Adrenal gland (tissue), 12 donors: Measurements from ENCODE around the gene AGR2. TPM values are rescaled to one million over a fixed set of nuclear protein-coding genes. Genes with fewer than 3 reads are reported as not detected.

Experiments
- DNase-seq, 7 donors: peaks; one replicate each; pipeline ENCODE4 v3.0.0-alpha.2; 2019 to 2020
- H3K27ac ChIP-seq, 5 donors: fragments of 200-600 bp; sonication (generic) in 4 of 5; 1 replicate in 3 of 5; 2 replicates in 2 of 5; pipeline versions ENCODE4 v1.5.1 to v1.8.0; 2016 to 2020; ENCODE audit warnings: mild to moderate bottlenecking in 1 of 5
- H3K27me3 ChIP-seq: fragments of 200-600 bp; 2 replicates; pipeline ENCODE4 v1.8.0; 2021
- H3K36me3 ChIP-seq, 2 donors: fragments of 200-600 bp; replicated peaks in 1 of 2; 1 replicate in 1 of 2; 2 replicates in 1 of 2; pipeline versions ENCODE4 v1.5.1 to v1.8.0; 2018 to 2022
- H3K4me1 ChIP-seq, 2 donors: fragments of 200-600 bp; replicated peaks in 1 of 2; 1 replicate in 1 of 2; 2 replicates in 1 of 2; pipeline versions ENCODE4 v1.5.1 to v1.8.0; 2018 to 2021
- H3K4me3 ChIP-seq, 4 donors: fragments of 200-600 bp; sonication (generic) in 3 of 4; one replicate each; pipeline ENCODE4 v1.5.1; 2016 to 2018
- H3K9me3 ChIP-seq, 3 donors: fragments of 200-600 bp; sonication (generic) in 1 of 3; replicated peaks in 1 of 3; 1 replicate in 2 of 3; 2 replicates in 1 of 3; pipeline versions ENCODE4 v1.5.1 to v1.8.0; 2016 to 2021
- CTCF ChIP-seq, 6 experiments: fragments of 450-650 bp in 4 of 6; fragments of 200-600 bp in 2 of 6; sonication (generic) in 1 of 6; IDR thresholded peaks; 1 replicate in 5 of 6; 2 replicates in 1 of 6; pipeline versions ENCODE4 v1.5.1 to v1.8.0; 2016 to 2021; ENCODE audit warnings: antibody characterized with exemption in 6 of 6, mild to moderate bottlenecking in 2 of 6, moderate library complexity in 1 of 6
- POLR2A ChIP-seq, 2 donors: fragments of 450-650 bp; IDR thresholded peaks; one replicate each; pipeline ENCODE4 v1.6.1; 2017; ENCODE audit warnings: antibody characterized with exemption in 2 of 2, mild to moderate bottlenecking in 2 of 2, moderate library complexity in 1 of 2
- WGBS, 4 donors: extraction: QIAGEN DNeasy Blood & Tissue Kit in 2 of 4; methylation state at CpG; one replicate each; pipeline versions ENCODE4 v1.1.5 to v1.1.7; 2013 to 2017; 5-methylcytosine and 5-hydroxymethylcytosine counted together
- intact Hi-C, 2 donors: fragments of 100-400 bp; cut with DNase I; formaldehyde crosslinking; loops; one replicate each; pipeline versions ENCODE4 v1.14.1 to v1.15.0; 2022 to 2023
- polyA plus RNA-seq, 3 donors: library from polyadenylated mRNA; stranded (reverse); fragments of 200-250 nt in 2 of 3; fragments of 350-450 nt in 1 of 3; fragmentation: Illumina TruSeq in 1 of 3; extraction: RNeasy Lipid Tissue Mini Kit (QIAGEN cat#74804) in 1 of 3; gene quantifications; one replicate each; pipeline ENCODE4 v1.2.3, GENCODE V29; 2013 to 2014
- total RNA-seq, 9 donors: library from RNA; depleted of rRNA in 4 of 9; stranded (reverse); fragments of >200 nt in 4 of 9; fragments of 120-200 nt in 1 of 9; fragmentation: NEBNext Ultra II Directional in 1 of 9; extraction: Animal tissue kit (Norgen Biotek cat#: 25700) in 1 of 9; gene quantifications; one replicate each; pipeline versions ENCODE4 v1.1.0 to v1.2.4, GENCODE V29; 2013 to 2023
- donor health status: healthy with polysubstance abuse.
- donor health status: Bipolar disorder and iron deficiency.
- donor health status: DM: yes; HTN: yes; CAD: no.
- donor health status: DM: no; HTN: no; CAD: no.
- donor health status: DM: no; HTN: no; CAD: no.
- donor health status: DM: yes; HTN: yes; CAD: no.

The AGR2 gene
- total and polyA plus RNA-seq, 12 donors, result 0.13 to 4.3 (median 1.3) TPM; not detected in 7

GRCh38 chr7:16791905-16792698 is 12.7 kb downstream of the AGR2 start:
- WGBS, 4 donors, result 46 to 56% (median 51%) methylated on average over 5 of the region's 5 CpGs
- Histone ChIP-seq H3K36me3 (no peaks in the 10 kb centered on the region), H3K4me1 (no peaks in the 10 kb centered on the region), H3K27me3 (no peaks in the 10 kb centered on the region), H3K4me3 (no peak overlapping the region), H3K9me3 (no peaks in the 10 kb centered on the region), H3K27ac (peak overlapping the region in 1 of 5 donors; percentile 8)
- DNase-seq, result peak in 3 of 7 donors; percentile 22 to 35 (median 27)
- TF ChIP-seq POLR2A (IDR thresholded peaks at IDR 0.05) (no peak), CTCF (IDR thresholded peaks at IDR 0.05) (no peak)
- intact Hi-C loops, result no loop called here

GRCh38 chr7:16791071-16791470 is 13.7 kb downstream of the AGR2 start:
- Histone ChIP-seq H3K4me3 (no peak overlapping the region), H3K36me3 (no peaks in the 10 kb centered on the region), H3K4me1 (no peaks in the 10 kb centered on the region), H3K27ac (no peak overlapping the region), H3K9me3 (no peaks in the 10 kb centered on the region), H3K27me3 (no peaks in the 10 kb centered on the region)
- no peak for DNase-seq
- TF ChIP-seq CTCF (IDR thresholded peaks at IDR 0.05), result no peak
- no peak for TF ChIP-seq POLR2A (IDR thresholded peaks at IDR 0.05)
- intact Hi-C loops, result no loop called here
- 31 to 55% (median 41%) methylated on average over 1 of the region's 1 CpG for WGBS, 4 donors

GRCh38 chr7:16787127-16787526 is 17.7 kb downstream of the AGR2 start:
- no peaks in the 10 kb centered on the region for H3K27me3 ChIP-seq
- WGBS, 4 donors, result 78 to 93% (median 83%) methylated on average over 1 of the region's 1 CpG
- intact Hi-C loops, result loop anchor here in 1 of 2 donors (10.0 kb wide), 1 partner anchor 72 kb away; no protein-coding TSS in a partner anchor
- no peaks in the 10 kb centered on the region for H3K36me3 ChIP-seq
- H3K4me3 ChIP-seq, result no peak overlapping the region
- H3K4me1 ChIP-seq, result no peaks in the 10 kb centered on the region
- no peaks in the 10 kb centered on the region for H3K9me3 ChIP-seq
- no peak for DNase-seq
- no peak overlapping the region for H3K27ac ChIP-seq
- no peak for TF ChIP-seq POLR2A (IDR thresholded peaks at IDR 0.05)
- TF ChIP-seq CTCF (IDR thresholded peaks at IDR 0.05), result no peak

- Histone ChIP-seq H3K9me3 (no peaks in the 10 kb centered on the region), H3K4me1 (no peaks in the 10 kb centered on the region), H3K4me3 (no peak overlapping the region), H3K27me3 (no peaks in the 10 kb centered on the region), H3K36me3 (no peaks in the 10 kb centered on the region), H3K27ac (no peak overlapping the region)
- no peak for TF ChIP-seq CTCF (IDR thresholded peaks at IDR 0.05)
- 79 to 82% (median 80%) methylated on average over 4 of the region's 4 CpGs for WGBS, 4 donors
- intact Hi-C loops, result loop anchor here in 1 of 2 donors (10.0 kb wide), 1 partner anchor 71 kb away; no protein-coding TSS in a partner anchor
- DNase-seq, result no peak
These were observed 18.5 kb downstream of the AGR2 start for GRCh38 chr7:16786257-16786656.
